Astrocyte of the cerebellum (primary cell): ENCODE results near the gene AMFR.

ENCODE experiments used
- DNase-seq: peaks from one replicate; pipeline ENCODE4 v3.0.0-alpha.2; 2011; ENCODE audit warnings: low read depth
- H3K4me3 ChIP-seq: 2 replicates; pipeline ENCODE4 v1.5.1; 2011; ENCODE audit warnings: mild to moderate bottlenecking, low read depth, low read length, moderate library complexity
- CTCF ChIP-seq: IDR thresholded peaks from 2 replicates; pipeline ENCODE4 v1.5.1; 2012; ENCODE audit warnings: low read length, low read depth, moderate library complexity, mild to moderate bottlenecking; ENCODE audit errors: missing control alignments
- in situ Hi-C: cut with HindIII; loops from 2 replicates; pipeline ENCODE4 v1.10.0; 2017; ENCODE audit warnings: low sequenced_read_pairs

Gene AMFR

GRCh38 chr16:56356276-56357240 is 68.8 kb downstream of the AMFR start:
- peak; percentile 92 for TF ChIP-seq CTCF
- in situ Hi-C loops = no loop called here
- H3K4me3 ChIP-seq = peak overlapping the region; percentile 26
- DNase-seq = peak; percentile 68

GRCh38 chr16:56355786-56356275 is 69.5 kb downstream of the AMFR start:
- no peak for DNase-seq
- in situ Hi-C loops = no loop called here
- no peak for TF ChIP-seq CTCF
- peak overlapping the region; percentile 26 for H3K4me3 ChIP-seq

GRCh38 chr16:56355221-56355620 is 70.1 kb downstream of the AMFR start:
- no peak overlapping the region for H3K4me3 ChIP-seq
- no peak for DNase-seq
- in situ Hi-C loops = no loop called here
- TF ChIP-seq CTCF = no peak

DNA sequence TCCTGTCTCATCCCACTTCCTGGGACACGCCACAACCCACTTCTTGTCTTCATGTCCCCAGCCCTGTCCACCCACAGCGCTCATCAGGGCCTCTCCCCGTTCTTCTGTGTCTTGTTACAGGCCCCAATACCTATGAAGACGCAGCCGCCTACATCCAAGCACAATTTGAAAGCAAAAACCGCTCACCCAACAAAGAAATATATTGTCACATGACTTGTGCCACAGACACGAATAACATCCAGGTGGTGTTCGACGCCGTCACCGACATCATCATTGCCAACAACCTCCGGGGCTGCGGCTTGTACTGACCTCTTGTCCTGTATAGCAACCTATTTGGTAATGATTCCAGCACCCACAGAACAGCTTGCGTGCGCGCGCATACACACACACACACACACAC is 70.6 kb downstream of the AMFR start:
- DNase-seq = no peak
- TF ChIP-seq CTCF = no peak
- in situ Hi-C loops = no loop called here
- H3K4me3 ChIP-seq = no peak overlapping the region

GRCh38 chr16:56354016-56354415 is 71.3 kb downstream of the AMFR start:
- no peak for TF ChIP-seq CTCF
- no peak overlapping the region for H3K4me3 ChIP-seq
- in situ Hi-C loops = no loop called here
- no peak for DNase-seq

DNA sequence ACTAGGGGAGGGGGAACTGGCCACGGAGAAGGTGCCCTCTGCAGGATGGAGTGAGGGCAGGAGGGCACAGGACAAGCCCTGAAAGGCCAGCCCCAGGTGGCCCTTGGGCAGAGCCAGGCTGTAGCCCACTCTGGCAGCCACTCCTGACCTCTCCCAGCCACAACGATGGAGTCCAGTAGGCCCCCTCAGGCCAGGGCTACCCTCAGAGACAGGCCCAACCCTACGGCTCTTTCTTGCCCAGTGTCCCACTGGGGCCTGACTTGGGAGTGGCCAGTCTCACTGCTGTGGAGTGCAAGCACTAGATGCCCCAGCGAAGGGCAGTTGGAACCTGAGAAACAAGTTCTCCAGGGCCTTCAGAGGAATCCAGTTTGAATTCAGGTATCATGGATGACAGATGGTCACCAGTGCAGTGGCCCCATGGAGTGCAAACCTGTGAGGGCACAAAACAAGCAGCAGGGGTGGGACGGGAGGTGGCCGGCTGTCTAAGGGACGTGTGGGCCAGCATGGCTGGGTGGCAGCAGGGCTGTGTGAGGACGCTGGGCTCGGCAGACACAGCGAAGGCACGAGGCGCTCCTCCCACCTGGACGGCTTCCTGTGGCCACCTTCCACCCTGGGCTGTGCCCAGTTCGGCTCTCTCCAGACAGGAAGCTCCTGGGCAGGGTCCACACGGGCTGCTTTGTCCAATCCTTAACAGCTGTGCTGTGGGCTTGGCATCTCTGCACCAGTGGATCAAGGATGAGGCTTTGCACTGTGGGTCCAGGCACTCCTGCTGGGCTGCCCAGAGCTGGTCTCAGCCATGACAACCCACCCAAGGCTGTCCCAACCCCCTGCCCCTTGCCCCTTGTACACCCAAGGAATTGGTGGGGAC is 72.1 kb downstream of the AMFR start:
- no peak for DNase-seq
- H3K4me3 ChIP-seq = no peak overlapping the region
- in situ Hi-C loops = no loop called here
- no peak for TF ChIP-seq CTCF
